IPS-15b (cell line): ENCODE measurements around the gene AMDHD2.
"Not testable (repeated sequence)": the region's sequence is repeated elsewhere in the genome, so short reads cannot be mapped to it uniquely, and the experiment has no call there.

Source experiments
- H3K27me3 ChIP-seq: one replicate; pipeline ENCODE4 v1.6.1; 2013; ENCODE audit warnings: low read length; ENCODE audit not compliant: control insufficient read depth, insufficient read depth
- H3K36me3 ChIP-seq: one replicate; pipeline ENCODE4 v1.6.1; 2013; ENCODE audit warnings: low read length; ENCODE audit not compliant: control insufficient read depth, insufficient read depth
- H3K4me1 ChIP-seq: one replicate; pipeline ENCODE4 v1.6.1; 2013; ENCODE audit warnings: mild to moderate bottlenecking, low read length; ENCODE audit not compliant: control insufficient read depth, insufficient read depth
- H3K4me3 ChIP-seq: one replicate; pipeline ENCODE4 v1.5.1; 2013; ENCODE audit warnings: low read depth, low read length
- H3K9ac ChIP-seq: one replicate; pipeline ENCODE4 v1.6.1; 2013; ENCODE audit warnings: low read depth, mild to moderate bottlenecking, low read length
- H3K9me3 ChIP-seq: one replicate; pipeline ENCODE4 v1.6.1; 2013; ENCODE audit warnings: mild to moderate bottlenecking, low read length; ENCODE audit not compliant: control insufficient read depth, insufficient read depth

Gene AMDHD2

DNA sequence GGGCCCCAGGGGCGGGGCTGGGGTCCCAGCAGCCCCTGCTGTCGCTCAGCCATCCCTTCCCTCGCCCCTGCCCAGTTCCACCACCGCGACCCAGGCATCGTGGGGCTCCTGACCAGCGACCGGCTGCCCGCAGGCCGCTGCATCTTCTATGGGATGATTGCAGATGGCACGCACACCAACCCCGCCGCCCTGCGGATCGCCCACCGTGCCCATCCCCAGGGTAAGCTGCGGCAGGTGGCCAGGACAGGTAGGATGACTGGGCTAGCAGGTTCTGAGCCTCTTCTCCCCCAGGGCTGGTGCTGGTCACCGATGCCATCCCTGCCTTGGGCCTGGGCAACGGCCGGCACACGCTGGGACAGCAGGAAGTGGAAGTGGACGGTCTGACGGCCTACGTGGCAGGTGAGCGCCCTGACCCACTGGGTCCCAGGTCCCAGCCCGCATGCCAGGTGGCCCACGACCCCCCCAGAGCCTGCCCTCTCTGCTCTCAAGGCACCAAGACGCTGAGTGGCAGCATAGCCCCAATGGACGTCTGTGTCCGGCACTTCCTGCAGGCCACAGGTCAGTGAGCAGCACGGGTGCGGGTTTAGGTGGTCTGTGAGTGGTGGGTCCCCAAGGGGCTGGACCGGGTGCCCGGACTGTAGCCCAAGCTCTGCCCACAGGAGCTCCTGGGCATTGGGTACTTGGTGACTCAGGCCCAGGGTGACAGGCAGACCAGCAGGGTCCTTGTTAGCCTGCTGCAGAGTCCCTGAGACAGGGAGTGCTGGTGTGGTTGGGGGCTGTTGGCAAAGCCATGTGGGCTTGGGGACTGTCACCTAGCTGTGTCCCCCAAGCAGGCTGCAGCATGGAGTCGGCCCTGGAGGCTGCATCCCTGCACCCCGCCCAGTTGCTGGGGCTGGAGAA, 8.2 kb downstream of the AMDHD2 start:
- Histone ChIP-seq H3K9ac (no peak overlapping the region), H3K36me3 (peaks cover 40% of the 10 kb centered on the region), H3K9me3 (no peaks in the 10 kb centered on the region), H3K4me1 (no peaks in the 10 kb centered on the region), H3K4me3 (no peak overlapping the region), H3K27me3 (no peaks in the 10 kb centered on the region)

DNA sequence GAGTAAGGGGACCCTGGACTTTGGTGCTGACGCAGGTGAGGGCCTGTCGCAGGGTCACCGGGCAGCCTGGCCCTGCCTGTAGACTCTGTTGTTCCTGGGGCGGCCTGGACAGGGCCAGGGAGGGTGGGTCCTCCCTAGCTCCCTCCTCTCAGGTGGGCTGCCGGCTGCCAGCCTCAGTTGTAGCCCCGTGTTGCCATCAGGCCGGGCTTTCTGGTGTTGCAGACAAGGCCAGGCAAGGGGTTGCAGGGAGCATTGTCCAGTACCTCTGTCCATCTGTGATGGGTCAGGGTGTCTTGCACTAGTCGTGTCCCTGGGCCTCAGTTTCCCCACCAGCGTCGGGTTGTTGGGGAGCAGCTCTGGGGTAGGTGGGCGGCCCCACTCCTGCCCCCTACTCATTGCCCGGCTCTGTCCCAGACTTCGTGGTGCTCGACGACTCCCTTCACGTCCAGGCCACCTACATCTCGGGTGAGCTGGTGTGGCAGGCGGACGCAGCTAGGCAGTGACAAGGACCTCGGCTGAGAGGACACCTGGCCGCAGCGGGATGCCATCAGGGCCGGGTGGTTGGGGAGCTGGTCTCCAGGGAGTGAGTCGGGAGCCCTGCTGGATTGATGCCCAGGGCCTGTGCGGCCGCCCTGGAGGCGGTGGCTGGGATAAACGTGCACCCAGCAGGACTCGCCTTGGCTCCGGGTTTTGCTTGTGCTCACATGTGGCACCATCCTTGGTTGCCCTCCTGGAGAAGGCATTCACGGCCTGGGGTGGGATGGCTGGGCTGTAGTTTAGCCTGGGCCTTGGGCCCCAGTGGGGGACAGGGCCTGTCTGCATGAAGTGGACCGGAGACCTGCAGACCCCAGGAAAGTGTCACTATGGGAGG, 9.1 kb downstream of the AMDHD2 start:
- H3K36me3 ChIP-seq: peaks cover 33% of the 10 kb centered on the region
- H3K9ac ChIP-seq: no peak overlapping the region
- H3K9me3 ChIP-seq: no peaks in the 10 kb centered on the region

DNA sequence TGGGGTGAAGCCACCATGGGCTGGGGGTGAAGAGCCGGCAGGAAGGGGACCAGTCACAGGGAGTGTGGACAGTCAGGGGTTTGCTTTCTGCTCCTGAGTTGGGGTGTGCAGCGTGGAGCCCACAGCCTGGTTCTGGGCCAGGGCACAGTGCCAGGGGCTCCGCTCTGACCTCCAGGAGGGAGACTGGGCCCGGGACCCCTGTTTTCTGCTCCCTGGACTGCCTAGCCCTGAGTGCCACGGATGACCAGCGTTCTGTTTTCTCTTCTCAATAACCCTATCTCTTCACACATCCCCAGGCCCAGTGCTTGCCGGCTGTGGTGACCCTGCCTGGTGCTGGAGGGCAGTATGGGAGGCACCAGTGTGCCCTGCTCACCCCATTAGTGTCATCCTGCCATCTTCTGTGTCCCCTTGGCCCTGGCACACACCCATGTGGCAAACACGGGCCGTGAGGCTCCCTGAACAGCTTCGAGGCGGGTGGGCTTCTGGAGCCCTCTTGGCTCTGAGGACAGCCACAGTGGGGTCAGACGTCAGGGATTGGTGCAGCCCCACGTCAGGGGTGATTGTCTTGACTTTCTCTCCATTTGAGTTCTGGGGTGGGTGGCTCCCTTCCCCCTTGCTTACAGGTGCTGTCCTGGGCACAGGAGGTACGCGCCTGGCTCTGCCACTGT, 9.9 kb downstream of the AMDHD2 start:
- Histone ChIP-seq H3K9ac (no peak overlapping the region), H3K27me3 (no peaks in the 10 kb centered on the region), H3K4me3 (no peak overlapping the region), H3K9me3 (no peaks in the 10 kb centered on the region), H3K4me1 (no peaks in the 10 kb centered on the region), H3K36me3 (peaks cover 29% of the 10 kb centered on the region)

More for the DNA sequence above, 9.1 kb downstream of the AMDHD2 start:
- H3K27me3 ChIP-seq: no peaks in the 10 kb centered on the region
- no peaks in the 10 kb centered on the region for H3K4me1 ChIP-seq
- no peak overlapping the region for H3K4me3 ChIP-seq

DNA sequence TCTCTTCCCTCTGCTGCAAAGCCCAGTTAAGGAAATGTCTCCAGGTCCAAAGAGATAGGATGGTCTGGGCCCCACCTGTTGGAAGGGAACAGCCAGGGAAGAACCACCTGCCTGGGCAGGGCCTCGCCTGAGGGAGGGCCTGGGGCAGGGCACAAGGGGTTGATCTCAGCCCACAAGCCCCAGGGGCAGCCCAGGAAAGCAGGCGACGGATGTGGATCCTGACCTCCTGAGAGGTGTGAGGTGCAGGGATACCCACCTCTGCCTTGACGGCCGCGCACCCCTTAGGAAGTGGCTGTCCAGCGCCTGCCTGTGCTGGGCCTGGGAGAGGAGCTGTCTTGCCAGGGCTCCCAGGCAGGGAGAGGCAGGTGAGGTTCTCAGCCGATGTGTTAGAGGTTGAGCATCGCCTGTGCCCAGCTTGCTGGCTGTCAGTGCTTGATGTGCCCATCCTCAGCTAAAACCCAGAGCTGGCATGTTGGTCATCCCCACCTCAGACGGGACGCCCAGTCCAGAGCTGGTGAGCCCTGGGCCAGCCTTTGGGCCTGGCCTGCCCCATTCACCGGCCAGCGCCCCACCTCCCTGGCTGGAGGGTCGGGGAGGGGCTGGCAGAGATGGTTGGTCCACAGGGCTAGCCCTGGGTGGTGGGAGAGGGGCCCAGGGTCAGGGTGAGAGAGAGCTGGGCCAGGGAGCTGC, 10.6 kb downstream of the AMDHD2 start:
- Histone ChIP-seq H3K4me3 (peak overlapping the region; percentile 71), H3K9ac (no peak overlapping the region), H3K36me3 (peaks cover 29% of the 10 kb centered on the region)

DNA sequence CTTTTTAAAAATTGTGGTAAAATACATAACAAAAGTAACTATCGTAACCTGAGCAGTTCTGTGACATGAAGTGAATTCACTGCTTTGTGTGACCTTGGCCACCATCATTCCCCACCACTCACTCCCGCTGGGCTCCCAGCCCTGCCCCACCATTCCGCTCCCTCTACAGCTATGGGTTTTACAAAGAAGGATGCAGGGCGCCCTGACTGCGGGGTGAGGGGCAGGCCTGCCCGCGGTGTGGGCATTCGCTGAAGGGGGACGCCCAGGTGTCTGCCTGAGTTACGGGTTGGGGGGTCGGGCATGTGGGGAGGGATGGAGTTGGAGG, 11.2 kb downstream of the AMDHD2 start, which contains the start of gene CEMP1:
CEMP1 (minus strand) TSS at position 38 of the 325 bp plus-strand sequence. CDS start 335 bp downstream, outside the sequence.
- peak within 1 kb of the TSS; percentile 79 for H3K9ac ChIP-seq
- peak within 1 kb of the TSS; percentile 76 for H3K4me3 ChIP-seq
- H3K4me1 ChIP-seq: no peaks in the 10 kb centered on the region

More for the DNA sequence above, 10.6 kb downstream of the AMDHD2 start:
- H3K27me3 ChIP-seq: no peaks in the 10 kb centered on the region
- no peaks in the 10 kb centered on the region for H3K4me1 ChIP-seq
- no peaks in the 10 kb centered on the region for H3K9me3 ChIP-seq

DNA sequence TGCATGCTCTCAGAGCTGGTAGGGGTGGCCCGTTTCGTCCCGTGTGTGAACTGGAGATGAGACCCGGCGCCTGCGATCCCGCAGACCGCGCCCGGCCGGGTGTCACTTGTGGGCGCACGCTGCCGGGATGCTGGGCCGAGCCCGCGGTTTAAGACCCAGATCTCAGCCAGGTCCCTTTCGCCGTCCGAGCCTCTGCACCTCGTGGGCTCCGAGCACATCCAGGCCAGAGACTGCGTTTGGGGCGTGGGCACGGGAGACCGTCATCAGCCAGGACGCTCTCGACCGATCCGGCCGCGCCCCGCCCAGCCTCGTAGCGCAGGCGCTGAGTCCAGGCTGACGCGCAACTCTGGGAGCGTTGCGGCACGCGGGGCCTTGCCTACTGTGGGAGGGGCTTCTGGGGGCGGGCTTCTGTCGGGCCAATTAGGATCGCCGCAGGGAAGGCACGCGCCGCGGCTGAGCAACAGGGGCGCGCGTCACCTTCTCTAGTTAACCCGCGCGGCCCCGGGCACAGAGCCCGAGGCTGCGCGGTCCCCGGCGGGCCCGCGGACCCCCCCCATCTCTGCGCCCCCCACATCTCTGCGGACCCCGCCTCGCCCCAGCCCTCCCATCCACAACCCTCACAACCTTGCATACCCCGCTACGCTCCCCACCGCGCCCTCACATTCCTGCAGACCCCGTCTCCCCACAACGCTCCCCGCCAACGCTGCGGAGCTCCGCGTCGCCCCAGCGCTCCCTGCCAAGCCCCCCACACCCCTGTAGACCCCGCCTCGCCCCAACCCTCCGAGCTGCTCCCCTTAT, 11.7 kb downstream of the AMDHD2 start:
- H3K9ac ChIP-seq: peak overlapping the region; percentile 79
- no peaks in the 10 kb centered on the region for H3K4me1 ChIP-seq
- H3K9me3 ChIP-seq: no peaks in the 10 kb centered on the region
- peak overlapping the region; percentile 76 for H3K4me3 ChIP-seq
- H3K27me3 ChIP-seq: no peaks in the 10 kb centered on the region
- peaks cover 26% of the 10 kb centered on the region for H3K36me3 ChIP-seq

More for the DNA sequence above, 11.2 kb downstream of the AMDHD2 start, which contains the start of gene CEMP1:
- Histone ChIP-seq H3K36me3 (peaks cover 29% of the 10 kb centered on the region), H3K9me3 (no peaks in the 10 kb centered on the region), H3K27me3 (no peaks in the 10 kb centered on the region)

DNA sequence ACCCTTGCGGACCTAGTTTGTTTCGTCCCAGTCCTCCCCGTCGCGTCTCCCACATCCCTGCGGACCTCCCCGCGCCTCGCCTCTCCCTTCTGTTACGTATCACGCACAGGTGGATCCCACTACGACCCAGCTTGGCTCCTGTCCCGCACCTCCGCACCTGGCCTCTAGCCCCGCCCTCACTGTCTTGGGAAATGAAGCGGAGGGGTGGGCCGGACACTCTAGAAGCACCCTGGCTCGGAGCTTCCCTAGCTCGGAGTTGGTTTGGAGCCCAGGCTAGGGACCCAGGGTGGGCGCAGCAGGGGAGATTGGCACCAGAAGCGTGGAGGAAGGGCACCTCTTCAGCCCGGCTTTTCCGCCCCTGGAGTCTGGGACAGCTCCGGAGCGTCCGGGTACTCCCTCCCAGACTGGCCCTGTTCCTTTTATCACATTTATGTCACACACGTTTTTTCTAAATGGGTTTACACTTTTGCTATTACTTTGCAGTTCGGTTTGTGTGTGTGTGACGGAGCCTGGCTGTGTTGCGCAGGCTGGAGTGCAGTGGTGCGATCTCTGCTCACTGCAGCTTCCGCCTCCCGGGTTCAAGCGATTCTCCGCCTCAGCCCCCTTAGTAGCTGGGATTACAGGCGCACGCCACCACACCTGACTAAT, 12.4 kb downstream of the AMDHD2 start:
- Histone ChIP-seq H3K9me3 (no peaks in the 10 kb centered on the region), H3K27me3 (no peaks in the 10 kb centered on the region), H3K9ac (peak overlapping the region; percentile 79), H3K36me3 (peaks cover 24% of the 10 kb centered on the region), H3K4me1 (no peaks in the 10 kb centered on the region), H3K4me3 (peak overlapping the region; percentile 76)

DNA sequence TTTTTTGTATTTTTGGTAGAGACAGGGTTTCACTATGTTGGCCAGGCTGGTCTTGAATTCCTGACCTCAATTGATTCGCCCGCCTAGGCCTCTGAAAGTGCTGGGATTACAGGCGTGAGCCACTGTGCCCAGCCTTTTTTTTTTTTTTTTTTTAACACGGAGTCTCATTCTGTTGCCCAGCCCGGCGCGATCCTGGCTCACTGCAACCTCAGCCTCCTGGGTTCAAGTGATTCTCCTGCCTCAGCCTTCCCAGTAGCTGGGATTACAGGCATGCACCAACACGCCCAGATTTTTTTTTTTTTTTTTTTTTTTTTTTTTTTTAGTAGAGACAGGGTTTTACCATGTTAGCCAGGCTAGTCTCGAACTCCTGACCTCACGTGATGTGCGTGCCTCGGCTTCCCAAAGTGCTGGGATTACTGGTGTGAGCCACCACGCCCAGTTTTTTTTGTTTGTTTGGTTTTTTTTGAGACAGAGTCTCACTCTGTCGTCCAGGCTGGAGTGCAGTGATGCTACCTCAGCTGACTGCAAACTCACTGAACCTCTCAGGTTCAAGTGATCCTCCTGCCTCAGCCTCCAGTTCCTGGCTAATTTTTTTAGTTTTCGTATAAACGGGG, 13.1 kb downstream of the AMDHD2 start:
- not testable (repeated sequence) for H3K9ac ChIP-seq, H3K27me3 ChIP-seq, H3K4me1 ChIP-seq, H3K9me3 ChIP-seq
- peaks cover 19% of the 10 kb centered on the region for H3K36me3 ChIP-seq
- H3K4me3 ChIP-seq: peak overlapping the region; percentile 76

DNA sequence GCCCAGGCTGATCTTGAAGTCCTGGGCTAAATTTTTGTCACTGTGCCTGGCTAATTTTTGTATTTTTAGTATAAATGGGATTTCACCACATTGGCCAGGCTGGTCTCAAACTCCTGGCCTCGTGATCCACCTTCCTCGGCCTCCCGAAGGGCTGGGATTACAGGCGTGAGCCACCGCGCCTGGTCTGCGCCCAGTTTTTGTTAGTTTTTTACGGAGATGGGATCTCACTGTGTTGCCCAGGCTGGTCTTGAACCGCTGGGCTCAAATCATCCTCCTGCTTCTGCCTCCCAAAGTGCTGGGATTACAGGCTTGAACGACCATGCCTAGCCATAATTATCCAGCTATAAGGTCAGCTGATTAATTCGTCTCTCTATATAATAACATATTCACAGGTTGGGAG, 13.7 kb downstream of the AMDHD2 start:
- Histone ChIP-seq H3K27me3 (no peaks in the 10 kb centered on the region), H3K4me1 (no peaks in the 10 kb centered on the region), H3K9ac (no peak overlapping the region), H3K36me3 (peaks cover 13% of the 10 kb centered on the region), H3K9me3 (no peaks in the 10 kb centered on the region), H3K4me3 (no peak overlapping the region)

DNA sequence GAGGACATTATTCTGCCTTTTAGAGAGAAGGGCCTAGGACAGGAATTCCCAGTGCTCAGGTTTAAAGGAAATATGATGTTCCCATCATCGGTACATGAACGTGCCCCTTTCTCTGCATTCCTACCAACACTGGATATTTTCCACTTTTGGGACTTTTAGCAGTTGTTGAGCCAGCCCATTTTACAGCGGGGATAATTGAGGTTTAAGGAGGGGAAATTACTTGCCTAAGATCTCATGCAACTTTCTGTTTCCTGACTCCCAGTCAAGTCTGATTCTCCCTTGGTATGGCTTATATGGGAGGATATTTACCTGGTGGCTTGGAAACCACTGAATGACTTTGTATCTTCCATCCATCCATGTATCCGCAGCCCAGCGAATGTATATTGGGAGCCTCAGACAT, 14.2 kb downstream of the AMDHD2 start:
- not testable (repeated sequence) for H3K36me3 ChIP-seq, H3K4me3 ChIP-seq, H3K4me1 ChIP-seq, H3K9ac ChIP-seq, H3K27me3 ChIP-seq, H3K9me3 ChIP-seq
